Measurements from ENCODE around the gene EPAS1. TPM values are rescaled to one million over a fixed set of nuclear protein-coding genes. Genes with fewer than 3 reads are reported as not detected.
A peak's percentile ranks its signal among the peaks of the same experiment; 100 is the strongest.

Gene EPAS1
- total and polyA plus RNA-seq, 2 of the 13 experiments (the other 11 are each of a cell fraction or from before 2014, with no cell fraction given), result 47.1 to 182 TPM

GRCh38 chr2:46306988-46307655 is 9.9 kb downstream of the EPAS1 start (continued):
- TF ChIP-seq, protein P1, sequence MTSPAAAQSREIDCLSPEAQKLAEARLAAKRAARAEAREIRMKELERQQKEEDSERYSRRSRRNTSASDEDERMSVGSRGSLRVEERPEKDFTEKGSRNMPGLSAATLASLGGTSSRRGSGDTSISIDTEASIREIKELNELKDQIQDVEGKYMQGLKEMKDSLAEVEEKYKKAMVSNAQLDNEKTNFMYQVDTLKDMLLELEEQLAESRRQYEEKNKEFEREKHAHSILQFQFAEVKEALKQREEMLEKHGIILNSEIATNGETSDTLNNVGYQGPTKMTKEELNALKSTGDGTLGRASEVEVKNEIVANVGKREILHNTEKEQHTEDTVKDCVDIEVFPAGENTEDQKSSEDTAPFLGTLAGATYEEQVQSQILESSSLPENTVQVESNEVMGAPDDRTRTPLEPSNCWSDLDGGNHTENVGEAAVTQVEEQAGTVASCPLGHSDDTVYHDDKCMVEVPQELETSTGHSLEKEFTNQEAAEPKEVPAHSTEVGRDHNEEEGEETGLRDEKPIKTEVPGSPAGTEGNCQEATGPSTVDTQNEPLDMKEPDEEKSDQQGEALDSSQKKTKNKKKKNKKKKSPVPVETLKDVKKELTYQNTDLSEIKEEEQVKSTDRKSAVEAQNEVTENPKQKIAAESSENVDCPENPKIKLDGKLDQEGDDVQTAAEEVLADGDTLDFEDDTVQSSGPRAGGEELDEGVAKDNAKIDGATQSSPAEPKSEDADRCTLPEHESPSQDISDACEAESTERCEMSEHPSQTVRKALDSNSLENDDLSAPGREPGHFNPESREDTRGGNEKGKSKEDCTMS (CRISPR knock-in tag; conservative IDR thresholded peaks at IDR 0.05), result no peak
- TF ChIP-seq TEAD3 (CRISPR knock-in tag; optimal IDR thresholded peaks at IDR 0.05; ENCODE audit: borderline replicate concordance), result peak; percentile 93
- TF ChIP-seq CREM (IDR thresholded peaks at IDR 0.05), result peak; percentile 85
- TF ChIP-seq CREM (CRISPR knock-in tag; IDR thresholded peaks at IDR 0.05), result no peak
- peak; percentile 32; the same call in 1 of the 2 replicates for TF ChIP-seq ZNF350 (CRISPR knock-in tag; IDR thresholded peaks at IDR 0.05; ENCODE audit: borderline replicate concordance, low read depth)
- TF ChIP-seq ZBTB34 (CRISPR knock-in tag; IDR thresholded peaks at IDR 0.05), result peak; percentile 99
- no peak for TF ChIP-seq HCFC1 (IDR thresholded peaks at IDR 0.05; ENCODE audit: low read depth, low read length)
- no peak for TF ChIP-seq PCBP2 (optimal IDR thresholded peaks at IDR 0.05; ENCODE audit: low read depth, low read length, poor library complexity, severe bottlenecking)
- TF ChIP-seq E2F1 (CRISPR knock-in tag; IDR thresholded peaks at IDR 0.05), result peak; percentile 32; the same call in 1 of the 2 replicates
- peak; percentile 85; the same call in 1 of the 2 replicates for TF ChIP-seq GZF1 (CRISPR knock-in tag; IDR thresholded peaks at IDR 0.05)
- no peak for TF ChIP-seq ZNF780A (CRISPR knock-in tag; IDR thresholded peaks at IDR 0.05)
- TF ChIP-seq ZNF292 (CRISPR knock-in tag; IDR thresholded peaks at IDR 0.05; ENCODE audit: borderline replicate concordance, low read depth), result peak; percentile 89; the same call in 1 of the 2 replicates
- TF ChIP-seq, protein P2, sequence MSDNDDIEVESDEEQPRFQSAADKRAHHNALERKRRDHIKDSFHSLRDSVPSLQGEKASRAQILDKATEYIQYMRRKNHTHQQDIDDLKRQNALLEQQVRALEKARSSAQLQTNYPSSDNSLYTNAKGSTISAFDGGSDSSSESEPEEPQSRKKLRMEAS (IDR thresholded peaks at IDR 0.05), result peak; percentile 58; the same call in 1 of the 2 replicates
- TF ChIP-seq ISL2 (CRISPR knock-in tag; IDR thresholded peaks at IDR 0.05), result peak; percentile 96
- TF ChIP-seq, protein P3, sequence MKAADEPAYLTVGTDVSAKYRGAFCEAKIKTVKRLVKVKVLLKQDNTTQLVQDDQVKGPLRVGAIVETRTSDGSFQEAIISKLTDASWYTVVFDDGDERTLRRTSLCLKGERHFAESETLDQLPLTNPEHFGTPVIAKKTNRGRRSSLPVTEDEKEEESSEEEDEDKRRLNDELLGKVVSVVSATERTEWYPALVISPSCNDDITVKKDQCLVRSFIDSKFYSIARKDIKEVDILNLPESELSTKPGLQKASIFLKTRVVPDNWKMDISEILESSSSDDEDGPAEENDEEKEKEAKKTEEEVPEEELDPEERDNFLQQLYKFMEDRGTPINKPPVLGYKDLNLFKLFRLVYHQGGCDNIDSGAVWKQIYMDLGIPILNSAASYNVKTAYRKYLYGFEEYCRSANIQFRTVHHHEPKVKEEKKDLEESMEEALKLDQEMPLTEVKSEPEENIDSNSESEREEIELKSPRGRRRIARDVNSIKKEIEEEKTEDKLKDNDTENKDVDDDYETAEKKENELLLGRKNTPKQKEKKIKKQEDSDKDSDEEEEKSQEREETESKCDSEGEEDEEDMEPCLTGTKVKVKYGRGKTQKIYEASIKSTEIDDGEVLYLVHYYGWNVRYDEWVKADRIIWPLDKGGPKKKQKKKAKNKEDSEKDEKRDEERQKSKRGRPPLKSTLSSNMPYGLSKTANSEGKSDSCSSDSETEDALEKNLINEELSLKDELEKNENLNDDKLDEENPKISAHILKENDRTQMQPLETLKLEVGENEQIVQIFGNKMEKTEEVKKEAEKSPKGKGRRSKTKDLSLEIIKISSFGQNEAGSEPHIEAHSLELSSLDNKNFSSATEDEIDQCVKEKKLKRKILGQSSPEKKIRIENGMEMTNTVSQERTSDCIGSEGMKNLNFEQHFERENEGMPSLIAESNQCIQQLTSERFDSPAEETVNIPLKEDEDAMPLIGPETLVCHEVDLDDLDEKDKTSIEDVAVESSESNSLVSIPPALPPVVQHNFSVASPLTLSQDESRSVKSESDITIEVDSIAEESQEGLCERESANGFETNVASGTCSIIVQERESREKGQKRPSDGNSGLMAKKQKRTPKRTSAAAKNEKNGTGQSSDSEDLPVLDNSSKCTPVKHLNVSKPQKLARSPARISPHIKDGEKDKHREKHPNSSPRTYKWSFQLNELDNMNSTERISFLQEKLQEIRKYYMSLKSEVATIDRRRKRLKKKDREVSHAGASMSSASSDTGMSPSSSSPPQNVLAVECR (CRISPR knock-in tag; IDR thresholded peaks at IDR 0.05; ENCODE audit: borderline replicate concordance), result peak; percentile 48; the same call in 1 of the 2 replicates
- no peak for TF ChIP-seq PHF20 (CRISPR knock-in tag; IDR thresholded peaks at IDR 0.05)
- 0 out of 2 replicates have a peak, but pooled peaks have one; percentile 16 for TF ChIP-seq RFXAP (CRISPR knock-in tag; IDR thresholded peaks at IDR 0.05; ENCODE audit: borderline replicate concordance)
- TF ChIP-seq XRCC5 (optimal IDR thresholded peaks at IDR 0.05; ENCODE audit: low read length), result peak; percentile 57
- TF ChIP-seq NONO (IDR thresholded peaks at IDR 0.05), result no peak
- peak; percentile 72 for TF ChIP-seq NONO (CRISPR knock-in tag; conservative IDR thresholded peaks at IDR 0.05)
